HepG2 (cell line): ENCODE data around the gene COLGALT1. TPM values are rescaled to one million over a fixed set of nuclear protein-coding genes. Genes with fewer than 3 reads are reported as not detected.

Experiments
- FOSL2 ChIP-seq: sonication (generic); formaldehyde crosslinking; IDR thresholded peaks from 2 replicates; pipeline ENCODE4 v1.4.0; 2020; ENCODE audit warnings: missing genetic modification reagents
- FOXO1 ChIP-seq: sonication (generic); formaldehyde crosslinking; IDR thresholded peaks from 2 replicates; pipeline ENCODE4 v1.4.0; 2020; ENCODE audit warnings: missing genetic modification reagents
- HES4 ChIP-seq: sonication (generic); formaldehyde crosslinking; IDR thresholded peaks from 2 replicates; pipeline ENCODE4 v1.9.0; 2021; ENCODE audit warnings: mild to moderate bottlenecking, missing genetic modification reagents, borderline replicate concordance
- MAF1 ChIP-seq: sonication (generic); formaldehyde crosslinking; IDR thresholded peaks from 2 replicates; pipeline ENCODE4 v1.5.0; 2020; ENCODE audit warnings: missing genetic modification reagents, borderline replicate concordance
- NR2F6 ChIP-seq, 2 experiments: IDR thresholded peaks; 2 replicates each; pipeline ENCODE4 v1.6.1; 2016; ENCODE audit warnings: antibody characterized with exemption in 1 of 2, mild to moderate bottlenecking in 1 of 2
- NR3C1 ChIP-seq: sonication (generic); formaldehyde crosslinking; IDR thresholded peaks from 2 replicates; pipeline ENCODE4 v1.4.0; 2020; ENCODE audit warnings: missing genetic modification reagents
- SMYD3 ChIP-seq: sonication (generic); formaldehyde crosslinking; IDR thresholded peaks from 2 replicates; pipeline ENCODE4 v1.8.1; 2023; ENCODE audit warnings: mild to moderate bottlenecking, missing genetic modification reagents
- ZNF549 ChIP-seq: sonication (generic); formaldehyde crosslinking; IDR thresholded peaks from 2 replicates; pipeline ENCODE4 v1.5.0; 2020; ENCODE audit warnings: missing genetic modification reagents
- ZNF614 ChIP-seq: IDR thresholded peaks from 2 replicates; pipeline ENCODE4 v1.6.1; 2018; ENCODE audit warnings: missing biosample characterization, missing genetic modification reagents, inconsistent platforms, borderline replicate concordance
- ZNF672 ChIP-seq: sonication (generic); formaldehyde crosslinking; IDR thresholded peaks from 2 replicates; pipeline ENCODE4 v1.8.1; 2022; ENCODE audit warnings: missing genetic modification reagents
- ZNF678 ChIP-seq: sonication (generic); formaldehyde crosslinking; IDR thresholded peaks from 2 replicates; pipeline ENCODE4 v1.4.0; 2020; ENCODE audit warnings: mild to moderate bottlenecking, missing genetic modification reagents
- ZNF788 ChIP-seq: sonication (generic); formaldehyde crosslinking; IDR thresholded peaks from 2 replicates; pipeline ENCODE4 v1.5.0; 2020; ENCODE audit warnings: mild to moderate bottlenecking, missing genetic modification reagents, borderline replicate concordance
- ZNF841 ChIP-seq: sonication (generic); formaldehyde crosslinking; IDR thresholded peaks from 2 replicates; pipeline ENCODE4 v1.8.1; 2023; ENCODE audit warnings: missing genetic modification reagents, borderline replicate concordance
- polyA plus RNA-seq, 8 experiments: library from polyadenylated mRNA; depleted of rRNA in 3 of 8; stranded (reverse) in 7 of 8; unstranded in 1 of 8; fragments of >200 nt; fragmentation: Illumina TruSeq in 4 of 8; extraction: Trizol in 4 of 8; gene quantifications; 2 replicates each; pipeline versions ENCODE4 v1.2.1 to v1.2.3, GENCODE V29; 2011 to 2016; ENCODE audit warnings: low read depth in 4 of 8, missing spikeins in 1 of 8, mixed read lengths in 1 of 8; ENCODE audit not compliant: insufficient read depth in 1 of 8
- total RNA-seq, 5 experiments: library from RNA; depleted of rRNA; stranded (reverse); fragments of >200 nt; fragmentation: Illumina TruSeq; extraction: Trizol; gene quantifications; 2 replicates each; pipeline ENCODE4 v1.2.3, GENCODE V29; 2016; ENCODE audit warnings: low read depth in 1 of 5
- TF ChIP-seq, protein P1 (sequence below): sonication (generic); formaldehyde crosslinking; IDR thresholded peaks from 2 replicates; pipeline ENCODE4 v1.4.0; 2020; ENCODE audit warnings: missing genetic modification reagents, borderline replicate concordance
- TF ChIP-seq, protein P2 (sequence below): sonication (generic); formaldehyde crosslinking; IDR thresholded peaks from 2 replicates; pipeline ENCODE4 v1.9.0; 2022; ENCODE audit warnings: missing genetic modification reagents, mild to moderate bottlenecking, borderline replicate concordance
- TF ChIP-seq, protein P3 (sequence below): IDR thresholded peaks from 2 replicates; pipeline ENCODE4 v1.6.1; 2016; ENCODE audit warnings: control low read depth
- TF ChIP-seq, protein P4 (sequence below): sonication (generic); formaldehyde crosslinking; IDR thresholded peaks from 2 replicates; pipeline ENCODE4 v1.4.0; 2020; ENCODE audit warnings: missing genetic modification reagents, borderline replicate concordance
- TF ChIP-seq, protein P5 (sequence below): sonication (generic); formaldehyde crosslinking; IDR thresholded peaks from 2 replicates; pipeline ENCODE4 v1.5.0; 2020; ENCODE audit warnings: mild to moderate bottlenecking, missing genetic modification reagents

The COLGALT1 gene
- total and polyA plus RNA-seq, 2 of the 13 experiments (the other 11 are each of a cell fraction or from before 2014, with no cell fraction given), result 58.0 to 211 TPM

DNA sequence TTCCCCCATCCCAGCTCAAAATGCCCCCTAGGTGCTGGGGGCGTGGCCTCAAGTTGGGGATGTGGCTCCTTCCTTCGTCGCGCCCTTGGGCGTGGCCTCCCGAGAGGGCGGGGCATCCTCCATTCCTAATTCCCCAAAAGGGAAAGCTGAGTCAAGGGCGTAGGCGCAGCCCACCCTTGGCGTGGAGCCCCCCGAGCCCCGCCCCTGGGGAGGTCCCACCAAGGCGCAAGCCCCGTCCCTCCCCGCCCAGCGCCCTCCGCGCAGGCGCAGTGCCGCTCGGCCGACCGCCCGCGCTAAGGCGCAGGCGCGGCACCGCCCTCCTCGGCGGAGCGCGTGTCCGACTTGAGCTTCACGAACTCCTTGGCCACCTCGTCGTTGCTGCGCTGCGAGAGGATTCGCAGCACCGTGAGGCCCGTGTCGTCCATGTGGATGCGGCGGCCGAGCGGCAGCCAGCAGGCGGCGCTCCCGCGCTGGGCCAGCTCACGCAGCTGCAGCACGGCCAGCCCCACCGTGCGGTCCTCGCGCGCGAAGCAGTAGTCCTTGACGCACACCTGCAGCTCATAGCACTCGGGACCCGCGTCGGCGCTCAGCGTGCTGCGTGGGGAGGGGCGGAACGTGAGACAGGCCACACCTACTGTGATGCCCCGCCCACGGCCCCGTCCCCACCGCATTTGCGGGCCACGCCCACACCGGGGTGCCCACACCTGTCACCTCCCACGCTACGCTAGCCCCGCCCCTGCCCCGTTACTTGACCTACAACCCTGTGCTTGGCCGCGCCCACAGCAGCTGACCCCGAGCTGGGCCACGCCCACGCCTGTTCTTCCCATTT is 50.5 kb downstream of the COLGALT1 start (continued):
- TF ChIP-seq ZNF614 (peak; percentile 92; the same call in 1 of the 2 replicates), HES4 (CRISPR knock-in tag) (peak; percentile 99), ZNF672 (CRISPR knock-in tag) (peak; percentile 81), NR2F6 (IDR thresholded peaks at IDR 0.05) (no peak), NR2F6 (CRISPR knock-in tag; IDR thresholded peaks at IDR 0.05) (peak; percentile 44), SMYD3 (CRISPR knock-in tag) (peak; percentile 96), NR3C1 (CRISPR knock-in tag) (no peak), ZNF678 (CRISPR knock-in tag) (peak; percentile 97), ZNF841 (CRISPR knock-in tag) (peak; percentile 96; the same call in 1 of the 2 replicates), FOSL2 (peak; percentile 52; the same call in 1 of the 2 replicates), MAF1 (no peak; the same call in 1 of the 2 replicates), ZNF549 (0 out of 2 replicates have a peak, but pooled peaks have one; percentile 87), FOXO1 (CRISPR knock-in tag) (peak; percentile 88), ZNF788 (CRISPR knock-in tag) (peak; percentile 94; the same call in 1 of the 2 replicates)
- TF ChIP-seq, protein P1, sequence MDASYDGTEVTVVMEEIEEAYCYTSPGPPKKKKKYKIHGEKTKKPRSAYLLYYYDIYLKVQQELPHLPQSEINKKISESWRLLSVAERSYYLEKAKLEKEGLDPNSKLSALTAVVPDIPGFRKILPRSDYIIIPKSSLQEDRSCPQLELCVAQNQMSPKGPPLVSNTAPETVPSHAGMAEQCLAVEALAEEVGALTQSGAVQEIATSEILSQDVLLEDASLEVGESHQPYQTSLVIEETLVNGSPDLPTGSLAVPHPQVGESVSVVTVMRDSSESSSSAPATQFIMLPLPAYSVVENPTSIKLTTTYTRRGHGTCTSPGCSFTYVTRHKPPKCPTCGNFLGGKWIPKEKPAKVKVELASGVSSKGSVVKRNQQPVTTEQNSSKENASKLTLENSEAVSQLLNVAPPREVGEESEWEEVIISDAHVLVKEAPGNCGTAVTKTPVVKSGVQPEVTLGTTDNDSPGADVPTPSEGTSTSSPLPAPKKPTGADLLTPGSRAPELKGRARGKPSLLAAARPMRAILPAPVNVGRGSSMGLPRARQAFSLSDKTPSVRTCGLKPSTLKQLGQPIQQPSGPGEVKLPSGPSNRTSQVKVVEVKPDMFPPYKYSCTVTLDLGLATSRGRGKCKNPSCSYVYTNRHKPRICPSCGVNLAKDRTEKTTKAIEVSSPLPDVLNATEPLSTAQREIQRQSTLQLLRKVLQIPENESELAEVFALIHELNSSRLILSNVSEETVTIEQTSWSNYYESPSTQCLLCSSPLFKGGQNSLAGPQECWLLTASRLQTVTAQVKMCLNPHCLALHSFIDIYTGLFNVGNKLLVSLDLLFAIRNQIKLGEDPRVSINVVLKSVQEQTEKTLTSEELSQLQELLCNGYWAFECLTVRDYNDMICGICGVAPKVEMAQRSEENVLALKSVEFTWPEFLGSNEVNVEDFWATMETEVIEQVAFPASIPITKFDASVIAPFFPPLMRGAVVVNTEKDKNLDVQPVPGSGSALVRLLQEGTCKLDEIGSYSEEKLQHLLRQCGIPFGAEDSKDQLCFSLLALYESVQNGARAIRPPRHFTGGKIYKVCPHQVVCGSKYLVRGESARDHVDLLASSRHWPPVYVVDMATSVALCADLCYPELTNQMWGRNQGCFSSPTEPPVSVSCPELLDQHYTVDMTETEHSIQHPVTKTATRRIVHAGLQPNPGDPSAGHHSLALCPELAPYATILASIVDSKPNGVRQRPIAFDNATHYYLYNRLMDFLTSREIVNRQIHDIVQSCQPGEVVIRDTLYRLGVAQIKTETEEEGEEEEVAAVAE, result 0 out of 2 replicates have a peak, but pooled peaks have one; percentile 39
- TF ChIP-seq, protein P2, sequence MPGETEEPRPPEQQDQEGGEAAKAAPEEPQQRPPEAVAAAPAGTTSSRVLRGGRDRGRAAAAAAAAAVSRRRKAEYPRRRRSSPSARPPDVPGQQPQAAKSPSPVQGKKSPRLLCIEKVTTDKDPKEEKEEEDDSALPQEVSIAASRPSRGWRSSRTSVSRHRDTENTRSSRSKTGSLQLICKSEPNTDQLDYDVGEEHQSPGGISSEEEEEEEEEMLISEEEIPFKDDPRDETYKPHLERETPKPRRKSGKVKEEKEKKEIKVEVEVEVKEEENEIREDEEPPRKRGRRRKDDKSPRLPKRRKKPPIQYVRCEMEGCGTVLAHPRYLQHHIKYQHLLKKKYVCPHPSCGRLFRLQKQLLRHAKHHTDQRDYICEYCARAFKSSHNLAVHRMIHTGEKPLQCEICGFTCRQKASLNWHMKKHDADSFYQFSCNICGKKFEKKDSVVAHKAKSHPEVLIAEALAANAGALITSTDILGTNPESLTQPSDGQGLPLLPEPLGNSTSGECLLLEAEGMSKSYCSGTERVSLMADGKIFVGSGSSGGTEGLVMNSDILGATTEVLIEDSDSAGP (CRISPR knock-in tag), result peak; percentile 97
- TF ChIP-seq, protein P3, sequence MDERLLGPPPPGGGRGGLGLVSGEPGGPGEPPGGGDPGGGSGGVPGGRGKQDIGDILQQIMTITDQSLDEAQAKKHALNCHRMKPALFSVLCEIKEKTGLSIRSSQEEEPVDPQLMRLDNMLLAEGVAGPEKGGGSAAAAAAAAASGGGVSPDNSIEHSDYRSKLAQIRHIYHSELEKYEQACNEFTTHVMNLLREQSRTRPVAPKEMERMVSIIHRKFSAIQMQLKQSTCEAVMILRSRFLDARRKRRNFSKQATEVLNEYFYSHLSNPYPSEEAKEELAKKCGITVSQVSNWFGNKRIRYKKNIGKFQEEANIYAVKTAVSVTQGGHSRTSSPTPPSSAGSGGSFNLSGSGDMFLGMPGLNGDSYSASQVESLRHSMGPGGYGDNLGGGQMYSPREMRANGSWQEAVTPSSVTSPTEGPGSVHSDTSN (CRISPR knock-in tag), result no peak
- TF ChIP-seq, protein P4, sequence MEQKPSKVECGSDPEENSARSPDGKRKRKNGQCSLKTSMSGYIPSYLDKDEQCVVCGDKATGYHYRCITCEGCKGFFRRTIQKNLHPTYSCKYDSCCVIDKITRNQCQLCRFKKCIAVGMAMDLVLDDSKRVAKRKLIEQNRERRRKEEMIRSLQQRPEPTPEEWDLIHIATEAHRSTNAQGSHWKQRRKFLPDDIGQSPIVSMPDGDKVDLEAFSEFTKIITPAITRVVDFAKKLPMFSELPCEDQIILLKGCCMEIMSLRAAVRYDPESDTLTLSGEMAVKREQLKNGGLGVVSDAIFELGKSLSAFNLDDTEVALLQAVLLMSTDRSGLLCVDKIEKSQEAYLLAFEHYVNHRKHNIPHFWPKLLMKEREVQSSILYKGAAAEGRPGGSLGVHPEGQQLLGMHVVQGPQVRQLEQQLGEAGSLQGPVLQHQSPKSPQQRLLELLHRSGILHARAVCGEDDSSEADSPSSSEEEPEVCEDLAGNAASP (CRISPR knock-in tag), result no peak; the same call in 1 of the 2 replicates
- TF ChIP-seq, protein P5, sequence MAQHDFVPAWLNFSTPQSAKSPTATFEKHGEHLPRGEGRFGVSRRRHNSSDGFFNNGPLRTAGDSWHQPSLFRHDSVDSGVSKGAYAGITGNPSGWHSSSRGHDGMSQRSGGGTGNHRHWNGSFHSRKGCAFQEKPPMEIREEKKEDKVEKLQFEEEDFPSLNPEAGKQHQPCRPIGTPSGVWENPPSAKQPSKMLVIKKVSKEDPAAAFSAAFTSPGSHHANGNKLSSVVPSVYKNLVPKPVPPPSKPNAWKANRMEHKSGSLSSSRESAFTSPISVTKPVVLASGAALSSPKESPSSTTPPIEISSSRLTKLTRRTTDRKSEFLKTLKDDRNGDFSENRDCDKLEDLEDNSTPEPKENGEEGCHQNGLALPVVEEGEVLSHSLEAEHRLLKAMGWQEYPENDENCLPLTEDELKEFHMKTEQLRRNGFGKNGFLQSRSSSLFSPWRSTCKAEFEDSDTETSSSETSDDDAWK (CRISPR knock-in tag), result no peak
